Measurements from ENCODE around the gene TPRN. TPM values are rescaled to one million over a fixed set of nuclear protein-coding genes. Genes with fewer than 3 reads are reported as not detected.

The TPRN gene
- polyA plus RNA-seq, 1 donor from 2014 or later, result 8.1 TPM

GRCh38 chr9:137234758-137235423 is 34.4 kb upstream of the TPRN start:
- H3K4me3 ChIP-seq (ENCODE audit: low read length), result no peak overlapping the region
- no peaks in the 10 kb centered on the region for H4K20me1 ChIP-seq (ENCODE audit: insufficient read depth)
- no peaks in the 10 kb centered on the region for H3F3A ChIP-seq (ENCODE audit: insufficient read depth, low read length, poor library complexity, severe bottlenecking)
- no peaks in the 10 kb centered on the region for H3K36me3 ChIP-seq (ENCODE audit: insufficient read depth, low read length)
- no peaks in the 10 kb centered on the region for H3K79me2 ChIP-seq (replicated peaks; ENCODE audit: insufficient read depth, low read length)
- H3K27ac ChIP-seq (ENCODE audit: low read length), result no peak overlapping the region
- no peaks in the 10 kb centered on the region for H3K27me3 ChIP-seq (ENCODE audit: insufficient read depth, low read depth, low read length)
- H3K9me3 ChIP-seq (ENCODE audit: low read length), result no peaks in the 10 kb centered on the region
- TF ChIP-seq EZH2 (IDR thresholded peaks at IDR 0.05; ENCODE audit: borderline replicate concordance, insufficient read depth, low read length, poor library complexity, severe bottlenecking) (no peak), TAF1 (IDR thresholded peaks at IDR 0.05; ENCODE audit: low read depth) (no peak), CTCF (IDR thresholded peaks at IDR 0.05; ENCODE audit: poor library complexity, severe bottlenecking) (no peak), SMC3 (conservative IDR thresholded peaks at IDR 0.05; ENCODE audit: poor library complexity) (no peak), POLR2AphosphoS5 (IDR thresholded peaks at IDR 0.05) (no peak), REST (IDR thresholded peaks at IDR 0.05; ENCODE audit: borderline replicate concordance) (no peak), MXI1 (conservative IDR thresholded peaks at IDR 0.05; ENCODE audit: poor library complexity, severe bottlenecking) (no peak), EP300 (conservative IDR thresholded peaks at IDR 0.05; ENCODE audit: poor library complexity, severe bottlenecking) (no peak), RAD21 (conservative IDR thresholded peaks at IDR 0.05) (no peak)
- H3K9ac ChIP-seq (ENCODE audit: low read length), result no peak overlapping the region
- H2AFZ ChIP-seq (ENCODE audit: low read depth, low read length), result no peak overlapping the region
- H3K4me2 ChIP-seq (ENCODE audit: low read length), result no peak overlapping the region
- no peaks in the 10 kb centered on the region for H3K9me2 ChIP-seq (ENCODE audit: insufficient read depth, low read length)

- no peaks in the 10 kb centered on the region for H3K9me2 ChIP-seq (ENCODE audit: insufficient read depth, low read length)
- no peaks in the 10 kb centered on the region for H3F3A ChIP-seq (ENCODE audit: insufficient read depth, low read length, poor library complexity, severe bottlenecking)
- H4K20me1 ChIP-seq (ENCODE audit: insufficient read depth), result no peaks in the 10 kb centered on the region
- no peaks in the 10 kb centered on the region for H3K79me2 ChIP-seq (replicated peaks; ENCODE audit: insufficient read depth, low read length)
- H3K36me3 ChIP-seq (ENCODE audit: insufficient read depth, low read length), result no peaks in the 10 kb centered on the region
- H3K4me3 ChIP-seq (ENCODE audit: low read length), result no peak overlapping the region
- no peak overlapping the region for H3K9ac ChIP-seq (ENCODE audit: low read length)
- H3K9me3 ChIP-seq (ENCODE audit: low read length), result no peaks in the 10 kb centered on the region
- H3K4me2 ChIP-seq (ENCODE audit: low read length), result no peak overlapping the region
- no peak overlapping the region for H3K27ac ChIP-seq (ENCODE audit: low read length)
- H2AFZ ChIP-seq (ENCODE audit: low read depth, low read length), result no peak overlapping the region
- H3K27me3 ChIP-seq (ENCODE audit: insufficient read depth, low read depth, low read length), result no peaks in the 10 kb centered on the region
- no peak for TF ChIP-seq EZH2 (IDR thresholded peaks at IDR 0.05; ENCODE audit: borderline replicate concordance, insufficient read depth, low read length, poor library complexity, severe bottlenecking)
- TF ChIP-seq EP300 (conservative IDR thresholded peaks at IDR 0.05; ENCODE audit: poor library complexity, severe bottlenecking), result no peak
- TF ChIP-seq POLR2AphosphoS5 (IDR thresholded peaks at IDR 0.05), result no peak
- no peak for TF ChIP-seq REST (IDR thresholded peaks at IDR 0.05; ENCODE audit: borderline replicate concordance)
- no peak for TF ChIP-seq RAD21 (conservative IDR thresholded peaks at IDR 0.05)
- TF ChIP-seq CTCF (IDR thresholded peaks at IDR 0.05; ENCODE audit: poor library complexity, severe bottlenecking), result no peak
- TF ChIP-seq TAF1 (IDR thresholded peaks at IDR 0.05; ENCODE audit: low read depth), result no peak
- no peak for TF ChIP-seq SMC3 (conservative IDR thresholded peaks at IDR 0.05; ENCODE audit: poor library complexity)
- TF ChIP-seq MXI1 (conservative IDR thresholded peaks at IDR 0.05; ENCODE audit: poor library complexity, severe bottlenecking), result no peak
Observed at GRCh38 chr9:137234055-137234697, 33.6 kb upstream of the TPRN start.
